Panc1 (cell line): Measurements from ENCODE around the gene RCN2. TPM values are rescaled to one million over a fixed set of nuclear protein-coding genes. Genes with fewer than 3 reads are reported as not detected.
"Not testable (repeated sequence)": the region's sequence is repeated elsewhere in the genome, so short reads cannot be mapped to it uniquely, and the experiment has no call there.

Source experiments
- ATAC-seq: fragments of 200-7000 bp; cut with Tn5 transposase; 2 replicates; pipeline ENCODE4 v1.9.1; 2020; ENCODE audit warnings: mild to moderate bottlenecking, moderate library complexity
- BruUV-seq: library from RNA; stranded (reverse); fragments of 400-500 nt; replicated peaks from 2 replicates; lab custom pipeline; 2021; lab: Mats Ljungman, UMichigan
- CTCF ChIA-PET: fragments of 300-600 bp; sonication (Branson Sonifier 250); formaldehyde crosslinking; loops from one replicate; lab custom pipeline; 2022; ENCODE audit warnings: antibody characterized with exemption; lab: Charles Lee
- POLR2A ChIA-PET: fragments of 300-600 bp; sonication (Branson Sonifier 250); formaldehyde crosslinking; loops from one replicate; lab custom pipeline; 2022; ENCODE audit warnings: antibody characterized with exemption; lab: Charles Lee
- DNase-seq: peaks from one replicate; pipeline ENCODE4 v3.0.0-alpha.2; 2010; ENCODE audit warnings: low read depth, low spot score
- H3K27ac ChIP-seq: 2 replicates; pipeline ENCODE4 v1.5.1; 2011; ENCODE audit warnings: mild to moderate bottlenecking, low read length, inconsistent platforms
- H3K27me3 ChIP-seq: fragments of 200-500 bp; sonication (Bioruptor generic); 2 replicates; pipeline ENCODE4 v1.6.0; 2014; ENCODE audit warnings: low read length, inconsistent platforms; ENCODE audit not compliant: control insufficient read depth, insufficient read depth
- H3K36me3 ChIP-seq: fragments of 200-500 bp; sonication (Bioruptor generic); 2 replicates; pipeline ENCODE4 v1.5.1; 2014; ENCODE audit warnings: inconsistent platforms, mild to moderate bottlenecking, low read length, moderate library complexity; ENCODE audit not compliant: control insufficient read depth, insufficient read depth
- H3K4me1 ChIP-seq: 2 replicates; pipeline ENCODE4 v1.5.1; 2011; ENCODE audit warnings: inconsistent platforms, mild to moderate bottlenecking, low read length, moderate library complexity; ENCODE audit not compliant: control insufficient read depth, insufficient read depth
- H3K4me3 ChIP-seq, 2 experiments: 2 replicates each; pipeline ENCODE4 v1.5.1; 2011 to 2012; ENCODE audit warnings: low read depth in 2 of 2, low read length in 2 of 2, mild to moderate bottlenecking in 2 of 2, inconsistent platforms in 1 of 2, moderate library complexity in 1 of 2
- H3K9me3 ChIP-seq: fragments of 200-500 bp; sonication (Bioruptor generic); 2 replicates; pipeline ENCODE4 v1.5.1; 2014; ENCODE audit warnings: low read depth, mild to moderate bottlenecking, inconsistent platforms, low read length, moderate library complexity; ENCODE audit not compliant: control insufficient read depth, insufficient read depth
- POLR2AphosphoS5 ChIP-seq: IDR thresholded peaks from 2 replicates; pipeline ENCODE4 v1.6.1; 2012; ENCODE audit warnings: mild to moderate bottlenecking, low read depth, low read length, moderate library complexity
- REST ChIP-seq, 2 experiments: IDR thresholded peaks; 2 replicates each; pipeline ENCODE4 v1.6.1; 2011 to 2012; ENCODE audit warnings: low read depth in 2 of 2, control low read depth in 1 of 2, low read length in 1 of 2, mild to moderate bottlenecking in 1 of 2, moderate library complexity in 1 of 2; ENCODE audit not compliant: insufficient read depth in 1 of 2
- SIN3A ChIP-seq: IDR thresholded peaks from 2 replicates; pipeline ENCODE4 v1.6.1; 2012; ENCODE audit warnings: low read depth, mild to moderate bottlenecking, low read length, moderate library complexity, borderline replicate concordance; ENCODE audit not compliant: insufficient read depth
- TCF7L2 ChIP-seq: IDR thresholded peaks from 2 replicates; pipeline ENCODE4 v1.6.1; 2011; ENCODE audit warnings: mild to moderate bottlenecking, low read depth, low read length, inconsistent platforms
- in situ Hi-C: cut with HindIII; loops from 2 replicates; pipeline ENCODE4 v1.10.0; 2016; ENCODE audit warnings: low sequenced_read_pairs, low pct_unique_long_range_greater_than_20kb
- intact Hi-C: fragments of 100-400 bp; cut with micrococcal nuclease; formaldehyde crosslinking; loops from one replicate; pipeline ENCODE4 v1.10.0; 2022; ENCODE audit not compliant: unreplicated experiment
- total RNA-seq: library from RNA; stranded (reverse); gene quantifications from one replicate; pipeline ENCODE4 v1.2.1, GENCODE V29; 2021; ENCODE audit not compliant: unreplicated experiment
- TF ChIP-seq, protein P1 (sequence below): fragments of 450-650 bp; IDR thresholded peaks from 2 replicates; pipeline ENCODE4 v1.5.1; 2017; ENCODE audit warnings: mild to moderate bottlenecking

RCN2 gene
- total RNA-seq, 1 experiment from 2014 or later: 60.7 TPM

DNA sequence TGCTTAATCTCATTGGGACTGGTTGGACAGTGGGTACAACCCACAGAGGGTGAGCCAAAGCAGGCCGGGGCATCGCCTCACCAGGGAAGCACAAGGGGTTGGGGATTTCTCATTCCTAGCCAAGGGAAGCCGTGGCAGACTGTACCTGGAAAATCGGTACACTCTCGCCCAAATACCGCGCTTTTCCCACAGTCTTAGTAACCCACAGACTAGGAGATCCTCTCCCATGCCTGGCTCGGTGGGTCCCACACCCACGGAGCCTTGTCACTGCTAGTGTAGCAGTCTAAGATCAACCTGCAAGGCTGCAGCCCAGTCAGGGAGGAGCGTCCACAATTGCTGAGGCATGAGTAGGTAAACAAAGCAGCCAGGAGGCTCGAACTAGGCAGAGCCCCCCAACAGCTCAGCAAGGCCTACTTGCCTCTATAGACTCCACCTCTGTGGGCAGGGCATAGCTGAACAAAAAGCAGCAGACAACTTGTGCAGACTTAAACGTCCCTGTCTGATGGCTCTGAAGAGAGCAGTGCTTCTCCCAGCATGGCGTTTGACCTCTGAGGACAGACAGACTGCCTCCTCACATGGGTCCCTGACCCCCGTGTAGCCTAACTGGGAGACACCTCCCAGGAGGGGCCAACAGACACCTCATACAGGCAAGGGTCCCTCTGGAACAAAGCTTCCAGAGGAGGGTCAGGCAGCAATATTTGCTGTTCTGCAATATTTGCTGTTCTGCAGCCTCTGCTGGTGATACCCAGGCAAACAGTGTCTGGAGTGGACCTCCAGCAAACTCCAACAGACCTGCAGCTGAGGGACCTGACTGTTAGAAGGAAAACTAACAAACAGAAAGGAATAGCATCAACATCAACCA lies 44.0 kb upstream of the RCN2 start:
- BruUV-seq, H3K36me3 ChIP-seq, H3K4me1 ChIP-seq, DNase-seq, intact Hi-C loops, H3K27ac ChIP-seq, POLR2A ChIA-PET, H3K27me3 ChIP-seq, H3K9me3 ChIP-seq, in situ Hi-C loops, H3K4me3 ChIP-seq, ATAC-seq, CTCF ChIA-PET: not testable (repeated sequence)

DNA sequence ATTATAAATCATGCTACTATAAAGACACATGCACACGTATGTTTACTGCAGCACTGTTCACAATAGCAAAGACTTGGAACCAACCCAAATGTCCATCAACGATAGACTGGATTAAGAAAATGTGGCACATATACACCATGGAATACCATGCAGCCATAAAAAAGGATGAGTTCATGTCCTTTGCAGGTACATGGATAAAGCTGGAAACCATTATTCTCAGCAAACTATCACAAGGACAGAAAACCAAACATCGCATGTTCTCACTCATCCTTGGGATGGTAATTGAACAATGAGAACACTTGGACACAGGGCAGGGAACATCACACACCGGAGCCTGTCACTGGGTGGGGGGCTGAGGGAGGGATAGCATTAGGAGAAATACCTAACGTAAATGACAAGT lies 38.7 kb upstream of the RCN2 start:
- DNase-seq, H3K4me3 ChIP-seq, CTCF ChIA-PET, in situ Hi-C loops, H3K36me3 ChIP-seq, ATAC-seq, H3K9me3 ChIP-seq, intact Hi-C loops, H3K4me1 ChIP-seq, BruUV-seq, H3K27me3 ChIP-seq, POLR2A ChIA-PET, H3K27ac ChIP-seq: not testable (repeated sequence)

- no peak overlapping the region for H3K4me3 ChIP-seq
- intact Hi-C loops: no loop called here
- no peaks in the 10 kb centered on the region for H3K36me3 ChIP-seq
- DNase-seq (no peak), ATAC-seq (no peak)
- no TSS peak for BruUV-seq
- no peaks in the 10 kb centered on the region for H3K4me1 ChIP-seq
- no peak for TF ChIP-seq REST (IDR thresholded peaks at IDR 0.05; ENCODE audit: insufficient read depth in 1 of 2, low read depth in 2 of 2, low read length in 1 of 2)
- TF ChIP-seq, protein P1, sequence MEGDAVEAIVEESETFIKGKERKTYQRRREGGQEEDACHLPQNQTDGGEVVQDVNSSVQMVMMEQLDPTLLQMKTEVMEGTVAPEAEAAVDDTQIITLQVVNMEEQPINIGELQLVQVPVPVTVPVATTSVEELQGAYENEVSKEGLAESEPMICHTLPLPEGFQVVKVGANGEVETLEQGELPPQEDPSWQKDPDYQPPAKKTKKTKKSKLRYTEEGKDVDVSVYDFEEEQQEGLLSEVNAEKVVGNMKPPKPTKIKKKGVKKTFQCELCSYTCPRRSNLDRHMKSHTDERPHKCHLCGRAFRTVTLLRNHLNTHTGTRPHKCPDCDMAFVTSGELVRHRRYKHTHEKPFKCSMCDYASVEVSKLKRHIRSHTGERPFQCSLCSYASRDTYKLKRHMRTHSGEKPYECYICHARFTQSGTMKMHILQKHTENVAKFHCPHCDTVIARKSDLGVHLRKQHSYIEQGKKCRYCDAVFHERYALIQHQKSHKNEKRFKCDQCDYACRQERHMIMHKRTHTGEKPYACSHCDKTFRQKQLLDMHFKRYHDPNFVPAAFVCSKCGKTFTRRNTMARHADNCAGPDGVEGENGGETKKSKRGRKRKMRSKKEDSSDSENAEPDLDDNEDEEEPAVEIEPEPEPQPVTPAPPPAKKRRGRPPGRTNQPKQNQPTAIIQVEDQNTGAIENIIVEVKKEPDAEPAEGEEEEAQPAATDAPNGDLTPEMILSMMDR: no peak
- TF ChIP-seq TCF7L2: no peak
- no peak for TF ChIP-seq SIN3A
- no peak for TF ChIP-seq POLR2AphosphoS5
- in situ Hi-C loops: no loop called here
- ChIA-PET POLR2A (no interaction called here), CTCF (no interaction called here)
- H3K27ac ChIP-seq: no peak overlapping the region
- H3K27me3 ChIP-seq: no peaks in the 10 kb centered on the region
- no peaks in the 10 kb centered on the region for H3K9me3 ChIP-seq
These were observed 37.4 kb upstream of the RCN2 start for GRCh38 chr15:76894174-76894573.
